Smooth muscle cell (in vitro differentiated cells): ENCODE measurements around the gene OLA1. TPM values are rescaled to one million over a fixed set of nuclear protein-coding genes. Genes with fewer than 3 reads are reported as not detected.

Experiments used
- DNase-seq: peaks from one replicate; lab custom pipeline; 2025; ENCODE audit not compliant: unreplicated experiment; lab: John Stamatoyannopoulos, UW
- H2AFZ ChIP-seq: fragments of 200-600 bp; sonication (generic); 2 replicates; pipeline ENCODE4 v1.6.0; 2016; ENCODE audit warnings: antibody characterized with exemption, low read depth, mild to moderate bottlenecking
- H3F3A ChIP-seq: fragments of 200-600 bp; sonication (generic); 2 replicates; pipeline ENCODE4 v1.6.0; 2017; ENCODE audit warnings: antibody characterized with exemption, low read depth
- H3K27ac ChIP-seq: fragments of 200-600 bp; sonication (generic); 2 replicates; pipeline ENCODE4 v1.5.1; 2016; ENCODE audit warnings: low read depth, mild to moderate bottlenecking
- H3K27me3 ChIP-seq: fragments of 200-600 bp; sonication (generic); 2 replicates; pipeline ENCODE4 v1.6.1; 2016; ENCODE audit warnings: low read depth, mild to moderate bottlenecking
- H3K36me3 ChIP-seq: fragments of 200-600 bp; sonication (generic); 2 replicates; pipeline ENCODE4 v1.5.1; 2016; ENCODE audit warnings: low read depth
- H3K4me1 ChIP-seq: fragments of 200-600 bp; sonication (generic); 2 replicates; pipeline ENCODE4 v1.5.1; 2016; ENCODE audit warnings: low read depth
- H3K4me2 ChIP-seq: fragments of 200-600 bp; sonication (generic); 2 replicates; pipeline ENCODE4 v1.6.0; 2016; ENCODE audit warnings: mild to moderate bottlenecking
- H3K4me3 ChIP-seq: fragments of 200-600 bp; sonication (generic); 2 replicates; pipeline ENCODE4 v1.5.1; 2016; ENCODE audit warnings: mild to moderate bottlenecking
- H3K79me2 ChIP-seq: fragments of 200-600 bp; sonication (generic); 2 replicates; pipeline ENCODE4 v1.6.0; 2016; ENCODE audit warnings: low read depth, mild to moderate bottlenecking
- H3K9ac ChIP-seq: fragments of 200-600 bp; sonication (generic); 2 replicates; pipeline ENCODE4 v1.6.0; 2016; ENCODE audit warnings: low read depth
- H3K9me3 ChIP-seq: fragments of 200-600 bp; sonication (generic); replicated peaks from 2 replicates; pipeline ENCODE4 v1.5.1; 2016; ENCODE audit warnings: low read depth
- H4K20me1 ChIP-seq: fragments of 200-600 bp; sonication (generic); 2 replicates; pipeline ENCODE4 v1.6.0; 2016; ENCODE audit warnings: low read depth
- WGBS: methylation state at CpG from one replicate; pipeline ENCODE4 v1.1.7; 2016; ENCODE audit warnings: low lambda C conversion rate; 5-methylcytosine and 5-hydroxymethylcytosine counted together
- polyA plus RNA-seq: library from polyadenylated mRNA; unstranded; fragments of >200 nt; fragmentation: Nextera tagmentation; extraction: Ambion mirVana; gene quantifications from 2 replicates; pipeline ENCODE4 v1.2.1, GENCODE V29; 2016
- total RNA-seq: library from RNA; depleted of rRNA; stranded (reverse); fragments of >200 nt; gene quantifications from 2 replicates; pipeline ENCODE4 v1.2.3, GENCODE V29; 2014
- TF ChIP-seq, protein P1 (sequence below): fragments of 200-600 bp; sonication (generic); IDR thresholded peaks from 2 replicates; pipeline ENCODE4 v1.5.1; 2017; ENCODE audit warnings: borderline replicate concordance, mild to moderate bottlenecking, antibody characterized with exemption; ENCODE audit not compliant: insufficient read depth, poor library complexity, severe bottlenecking

The OLA1 gene
- total and polyA plus RNA-seq, 2 experiments from 2014 or later, result 59.6 to 76.0 TPM

DNA sequence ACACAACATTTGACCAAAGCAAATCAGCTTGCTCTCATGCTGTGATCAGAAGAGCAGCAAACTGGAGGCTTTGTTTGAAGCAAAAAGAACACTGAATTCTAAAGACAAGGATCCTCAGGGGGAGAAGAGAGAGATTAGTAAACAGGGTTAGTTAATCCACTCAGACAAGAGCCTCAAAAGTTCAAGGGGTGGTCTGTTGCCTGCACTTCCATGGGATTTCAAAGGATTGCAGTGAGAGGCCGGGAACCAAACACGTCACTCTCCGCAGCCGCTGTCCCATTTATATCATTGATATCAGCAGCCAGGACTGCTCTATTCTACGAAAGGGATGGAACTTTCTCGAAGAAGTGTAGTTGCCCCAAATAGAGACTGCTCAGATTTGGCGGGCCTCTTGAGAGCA is 185.4 kb downstream of the OLA1 start:
- H2AFZ ChIP-seq, result peak overlapping the region; percentile 78
- 25% methylated on average over 7 of the region's 7 CpGs for WGBS
- TF ChIP-seq, protein P1, sequence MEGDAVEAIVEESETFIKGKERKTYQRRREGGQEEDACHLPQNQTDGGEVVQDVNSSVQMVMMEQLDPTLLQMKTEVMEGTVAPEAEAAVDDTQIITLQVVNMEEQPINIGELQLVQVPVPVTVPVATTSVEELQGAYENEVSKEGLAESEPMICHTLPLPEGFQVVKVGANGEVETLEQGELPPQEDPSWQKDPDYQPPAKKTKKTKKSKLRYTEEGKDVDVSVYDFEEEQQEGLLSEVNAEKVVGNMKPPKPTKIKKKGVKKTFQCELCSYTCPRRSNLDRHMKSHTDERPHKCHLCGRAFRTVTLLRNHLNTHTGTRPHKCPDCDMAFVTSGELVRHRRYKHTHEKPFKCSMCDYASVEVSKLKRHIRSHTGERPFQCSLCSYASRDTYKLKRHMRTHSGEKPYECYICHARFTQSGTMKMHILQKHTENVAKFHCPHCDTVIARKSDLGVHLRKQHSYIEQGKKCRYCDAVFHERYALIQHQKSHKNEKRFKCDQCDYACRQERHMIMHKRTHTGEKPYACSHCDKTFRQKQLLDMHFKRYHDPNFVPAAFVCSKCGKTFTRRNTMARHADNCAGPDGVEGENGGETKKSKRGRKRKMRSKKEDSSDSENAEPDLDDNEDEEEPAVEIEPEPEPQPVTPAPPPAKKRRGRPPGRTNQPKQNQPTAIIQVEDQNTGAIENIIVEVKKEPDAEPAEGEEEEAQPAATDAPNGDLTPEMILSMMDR, result no peak

DNA sequence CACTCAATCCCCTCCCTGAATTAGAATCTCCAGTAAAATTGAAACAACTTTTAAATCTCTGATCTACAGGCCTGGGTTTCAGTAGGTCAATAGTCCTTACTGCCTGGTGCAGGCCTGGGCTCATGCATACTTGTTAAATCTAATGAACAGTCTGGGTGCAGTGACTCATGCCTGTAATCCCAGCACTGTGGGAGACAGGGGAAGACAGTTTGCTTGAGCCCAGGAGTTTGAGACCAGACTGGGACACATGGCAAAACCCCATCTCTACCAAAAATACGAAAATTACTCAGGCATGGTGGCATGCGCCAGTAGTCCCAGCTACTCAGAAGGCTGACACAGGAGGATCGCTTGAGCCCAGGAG is 188.5 kb downstream of the OLA1 start:
- H3K36me3 ChIP-seq, result no peaks in the 10 kb centered on the region
- peaks cover 15% of the 10 kb centered on the region for H3F3A ChIP-seq
- H3K27me3 ChIP-seq, result no peaks in the 10 kb centered on the region
- H2AFZ ChIP-seq, result no peak overlapping the region
- H3K4me3 ChIP-seq, result no peak overlapping the region
- H3K79me2 ChIP-seq, result no peaks in the 10 kb centered on the region
- H3K27ac ChIP-seq, result peak overlapping the region; percentile 91
- no peaks in the 10 kb centered on the region for H4K20me1 ChIP-seq
- DNase-seq, result no peak
- peak overlapping the region; percentile 61 for H3K9ac ChIP-seq
- TF ChIP-seq, protein P1, result no peak
- H3K4me2 ChIP-seq, result peak overlapping the region; percentile 53
- H3K9me3 ChIP-seq, result no peaks in the 10 kb centered on the region
- WGBS, result 18% methylated on average over 3 of the region's 3 CpGs
- H3K4me1 ChIP-seq, result peaks cover 24% of the 10 kb centered on the region

More for the DNA sequence above, 185.4 kb downstream of the OLA1 start:
- Histone ChIP-seq H3K4me2 (peak overlapping the region; percentile 63), H3K36me3 (no peaks in the 10 kb centered on the region), H3K27me3 (no peaks in the 10 kb centered on the region), H3K9me3 (no peaks in the 10 kb centered on the region), H3F3A (peaks cover 15% of the 10 kb centered on the region), H3K4me3 (no peak overlapping the region), H3K79me2 (no peaks in the 10 kb centered on the region), H3K4me1 (peaks cover 24% of the 10 kb centered on the region), H3K27ac (peak overlapping the region; percentile 9), H3K9ac (no peak overlapping the region), H4K20me1 (no peaks in the 10 kb centered on the region)
- no peak for DNase-seq

DNA sequence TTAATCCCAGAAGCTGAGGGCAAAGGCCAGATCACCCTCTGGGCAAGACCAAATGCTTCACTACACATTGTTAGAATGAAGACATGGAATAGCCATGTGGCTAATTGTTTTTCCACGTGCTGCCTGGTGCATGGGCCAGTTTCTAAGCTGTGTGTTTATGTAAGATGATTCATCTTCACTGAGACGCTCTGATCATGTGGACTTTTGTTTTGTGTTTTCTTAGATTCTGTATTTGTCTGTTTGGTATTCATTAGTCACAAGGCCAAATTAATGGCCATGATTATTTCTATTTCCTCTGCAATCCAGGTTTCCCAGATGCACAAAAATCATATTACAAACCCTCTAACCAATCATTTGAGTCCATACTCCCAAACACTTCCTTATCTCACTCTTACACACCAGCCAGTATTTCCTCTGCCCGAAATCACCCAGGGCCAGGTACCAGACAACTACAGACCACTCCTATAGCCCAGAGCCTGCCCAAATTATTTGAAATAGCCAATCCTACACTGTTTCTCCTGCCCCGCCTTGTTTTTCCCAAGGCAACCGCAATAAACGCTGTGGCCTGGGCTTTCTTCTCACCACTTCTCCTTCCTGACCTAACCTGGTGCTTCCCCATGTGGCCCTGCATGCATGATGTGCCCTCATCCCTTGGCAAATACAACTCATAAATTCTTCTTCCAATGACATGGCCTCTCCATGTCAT is 189.0 kb downstream of the OLA1 start:
- WGBS, result 52% methylated on average over 6 of the region's 6 CpGs
- H4K20me1 ChIP-seq, result no peaks in the 10 kb centered on the region
- H3K9ac ChIP-seq, result peak overlapping the region; percentile 61
- H3K27me3 ChIP-seq, result no peaks in the 10 kb centered on the region
- TF ChIP-seq, protein P1, result no peak
- no peaks in the 10 kb centered on the region for H3K9me3 ChIP-seq
- peaks cover 24% of the 10 kb centered on the region for H3K4me1 ChIP-seq
- DNase-seq, result no peak
- H3K4me3 ChIP-seq, result no peak overlapping the region
- no peaks in the 10 kb centered on the region for H3K79me2 ChIP-seq
- H3F3A ChIP-seq, result peaks cover 15% of the 10 kb centered on the region
- H2AFZ ChIP-seq, result no peak overlapping the region
- H3K36me3 ChIP-seq, result no peaks in the 10 kb centered on the region
- H3K27ac ChIP-seq, result peak overlapping the region; percentile 91
- H3K4me2 ChIP-seq, result peak overlapping the region; percentile 53

DNA sequence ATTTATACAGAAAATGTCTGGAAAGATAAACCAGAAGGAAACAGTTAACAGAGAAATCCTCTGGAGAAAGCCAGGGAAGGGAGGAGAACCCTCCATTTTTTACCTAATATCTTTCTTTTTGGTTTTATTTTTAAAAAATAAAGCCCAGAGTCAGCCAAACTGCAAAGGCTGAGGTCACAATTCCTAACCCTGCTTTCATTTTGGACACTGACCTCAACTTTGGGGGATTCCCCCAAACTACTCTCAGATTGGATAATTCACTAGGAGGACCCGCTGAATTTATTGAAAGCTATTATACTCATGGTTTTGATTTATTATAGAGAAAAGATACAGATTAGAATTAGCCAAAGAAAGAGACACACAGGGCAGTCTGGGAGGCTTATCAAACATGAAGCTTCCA is 189.9 kb downstream of the OLA1 start:
- Histone ChIP-seq H3K27me3 (no peaks in the 10 kb centered on the region), H3K36me3 (no peaks in the 10 kb centered on the region), H3K4me3 (no peak overlapping the region), H3K9me3 (no peaks in the 10 kb centered on the region), H4K20me1 (no peaks in the 10 kb centered on the region), H3K79me2 (no peaks in the 10 kb centered on the region), H3K4me1 (peaks cover 27% of the 10 kb centered on the region), H2AFZ (no peak overlapping the region), H3K4me2 (no peak overlapping the region), H3K9ac (no peak overlapping the region), H3K27ac (peak overlapping the region; percentile 91), H3F3A (peaks cover 15% of the 10 kb centered on the region)
- DNase-seq, result no peak
- TF ChIP-seq, protein P1, result no peak
- 91% methylated on average over 1 of the region's 1 CpG for WGBS
